Measurements from ENCODE around the gene PSMD14.

GRCh38 chr2:161283926-161284325, 24.3 kb upstream of the PSMD14 start:
- TF ChIP-seq ZNF274 (IDR thresholded peaks at IDR 0.05; ENCODE audit: low read depth, low read length), result no peak
- TF ChIP-seq YY1 (IDR thresholded peaks at IDR 0.05; ENCODE audit: insufficient read depth, insufficient read length), result no peak
- no peak for TF ChIP-seq SUZ12 (IDR thresholded peaks at IDR 0.05; ENCODE audit: extremely low read depth, insufficient read depth, insufficient read length)

Data from NT2/D1 (cell line).